Loucy (cell line): ENCODE data around the gene ZNF22.

Experiments used
- H2AFZ ChIP-seq: fragments of 200-600 bp; sonication (generic); 2 replicates; pipeline ENCODE4 v1.6.0; 2016; ENCODE audit warnings: antibody characterized with exemption, mild to moderate bottlenecking, low read length, moderate library complexity
- H3F3A ChIP-seq: fragments of 200-600 bp; 2 replicates; pipeline ENCODE4 v1.6.0; 2016; ENCODE audit warnings: antibody characterized with exemption, low read depth, mild to moderate bottlenecking
- H3K27me3 ChIP-seq: fragments of 200-600 bp; sonication (generic); 2 replicates; pipeline ENCODE4 v1.6.1; 2014; ENCODE audit warnings: low read length, mild to moderate bottlenecking; ENCODE audit not compliant: insufficient read depth, poor library complexity, severe bottlenecking
- H3K36me3 ChIP-seq: fragments of 200-600 bp; sonication (generic); 2 replicates; pipeline ENCODE4 v1.6.1; 2016; ENCODE audit warnings: low read length; ENCODE audit not compliant: insufficient read depth
- H3K4me1 ChIP-seq: fragments of 200-600 bp; sonication (generic); 2 replicates; pipeline ENCODE4 v1.5.1; 2014; ENCODE audit warnings: low read length, mild to moderate bottlenecking; ENCODE audit not compliant: insufficient read depth, poor library complexity, severe bottlenecking
- H3K4me2 ChIP-seq: fragments of 200-600 bp; sonication (generic); 2 replicates; pipeline ENCODE4 v1.6.0; 2014; ENCODE audit warnings: antibody characterized with exemption, low read length, low read depth, mild to moderate bottlenecking; ENCODE audit not compliant: poor library complexity, severe bottlenecking
- H3K4me3 ChIP-seq: fragments of 200-600 bp; sonication (generic); 2 replicates; pipeline ENCODE4 v1.5.1; 2014; ENCODE audit warnings: low read length, mild to moderate bottlenecking, mixed read lengths; ENCODE audit not compliant: poor library complexity, severe bottlenecking
- H3K79me2 ChIP-seq: fragments of 200-600 bp; sonication (generic); 2 replicates; pipeline ENCODE4 v1.6.1; 2014; ENCODE audit warnings: low read length; ENCODE audit not compliant: insufficient read depth
- H3K9ac ChIP-seq: fragments of 200-600 bp; sonication (generic); 2 replicates; pipeline ENCODE4 v1.6.0; 2014; ENCODE audit warnings: mild to moderate bottlenecking, low read depth, low read length, moderate library complexity; ENCODE audit not compliant: poor library complexity, severe bottlenecking
- H3K9me2 ChIP-seq: fragments of 200-600 bp; sonication (generic); replicated peaks from 2 replicates; pipeline ENCODE4 v1.6.1; 2016; ENCODE audit warnings: low read depth, low read length, mixed read lengths
- H3K9me3 ChIP-seq: fragments of 200-600 bp; sonication (generic); 2 replicates; pipeline ENCODE4 v1.6.1; 2014; ENCODE audit warnings: mild to moderate bottlenecking, antibody characterized with exemption, low read length, low read depth; ENCODE audit not compliant: insufficient read depth
- H4K20me1 ChIP-seq: fragments of 200-600 bp; sonication (generic); 2 replicates; pipeline ENCODE4 v1.6.0; 2014; ENCODE audit warnings: antibody characterized with exemption, low read length, mild to moderate bottlenecking; ENCODE audit not compliant: insufficient read depth, poor library complexity, severe bottlenecking
- CTCF ChIP-seq: fragments of 200-600 bp; sonication (generic); conservative IDR thresholded peaks from 2 replicates; pipeline ENCODE4 v1.5.1; 2014; ENCODE audit warnings: mild to moderate bottlenecking, antibody characterized with exemption, low read length
- EZH2phosphoT487 ChIP-seq: fragments of 200-600 bp; IDR thresholded peaks from 2 replicates; pipeline ENCODE4 v1.6.1; 2018; ENCODE audit warnings: antibody characterized with exemption, mild to moderate bottlenecking, moderate library complexity, borderline replicate concordance

ZNF22 gene

GRCh38 chr10:44965651-44966097 is 35.0 kb upstream of the ZNF22 start:
- no peaks in the 10 kb centered on the region for H3K79me2 ChIP-seq
- no peak overlapping the region for H3K9ac ChIP-seq
- H2AFZ ChIP-seq, result no peak overlapping the region
- no peak overlapping the region for H3K4me2 ChIP-seq
- no peaks in the 10 kb centered on the region for H3K9me2 ChIP-seq
- TF ChIP-seq EZH2phosphoT487 (no peak), CTCF (no peak)
- H3K4me3 ChIP-seq, result no peak overlapping the region
- peaks cover 68% of the 10 kb centered on the region for H3K4me1 ChIP-seq
- H4K20me1 ChIP-seq, result no peaks in the 10 kb centered on the region
- H3K27me3 ChIP-seq, result no peaks in the 10 kb centered on the region
- no peaks in the 10 kb centered on the region for H3K36me3 ChIP-seq
- no peaks in the 10 kb centered on the region for H3F3A ChIP-seq
- no peaks in the 10 kb centered on the region for H3K9me3 ChIP-seq

DNA sequence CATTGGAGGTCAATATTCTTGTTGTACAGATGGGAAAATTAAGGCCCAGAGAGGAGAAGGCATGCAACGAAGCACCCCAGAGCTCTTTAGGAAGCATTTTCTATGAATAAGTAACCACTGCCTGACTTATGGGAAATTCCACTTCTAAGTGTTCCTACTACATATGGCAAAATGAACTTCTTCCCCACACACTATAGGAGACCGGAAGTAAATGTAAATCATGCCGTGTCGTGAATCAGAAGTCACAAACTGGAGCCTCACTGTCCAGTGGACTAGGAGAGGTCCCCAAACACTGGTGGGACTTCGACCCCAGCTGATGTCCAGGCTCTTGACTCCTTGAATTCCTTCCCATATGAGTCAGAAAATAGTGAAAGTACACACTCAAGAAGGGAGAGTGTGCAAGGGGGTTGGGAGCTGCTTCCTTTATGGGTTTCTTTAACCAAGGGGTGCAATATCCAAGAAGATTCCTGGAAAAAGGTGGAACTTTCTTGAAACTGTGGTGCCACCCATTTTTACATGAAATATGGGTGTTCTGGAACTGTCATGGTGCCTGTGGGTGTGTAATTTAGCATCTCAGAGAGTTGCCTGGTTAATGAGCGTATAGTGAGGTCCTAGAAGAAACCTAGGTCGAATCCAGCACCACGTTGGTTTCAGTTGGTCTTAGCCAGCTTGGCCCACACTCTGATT is 34.5 kb upstream of the ZNF22 start:
- Histone ChIP-seq H3K9me3 (no peaks in the 10 kb centered on the region), H3K4me2 (peak overlapping the region; percentile 9), H3K4me3 (no peak overlapping the region), H3K27me3 (no peaks in the 10 kb centered on the region), H3K9me2 (no peaks in the 10 kb centered on the region), H3F3A (no peaks in the 10 kb centered on the region), H2AFZ (peak overlapping the region; percentile 54), H3K36me3 (no peaks in the 10 kb centered on the region), H4K20me1 (no peaks in the 10 kb centered on the region), H3K9ac (no peak overlapping the region), H3K79me2 (no peaks in the 10 kb centered on the region), H3K4me1 (peaks cover 62% of the 10 kb centered on the region)
- TF ChIP-seq CTCF, result no peak
- no peak for TF ChIP-seq EZH2phosphoT487

GRCh38 chr10:44966816-44967509 is 33.8 kb upstream of the ZNF22 start:
- H3K4me1 ChIP-seq, result peaks cover 57% of the 10 kb centered on the region
- peak overlapping the region; percentile 54 for H3K4me2 ChIP-seq

More at GRCh38 chr10:44966816-44967509, 33.8 kb upstream of the ZNF22 start:
- Histone ChIP-seq H3K4me3 (no peak overlapping the region), H3K36me3 (no peaks in the 10 kb centered on the region), H3K79me2 (no peaks in the 10 kb centered on the region), H3K9me3 (no peaks in the 10 kb centered on the region), H3K9ac (peak overlapping the region; percentile 48), H3K9me2 (no peaks in the 10 kb centered on the region), H4K20me1 (no peaks in the 10 kb centered on the region), H3F3A (no peaks in the 10 kb centered on the region), H2AFZ (peak overlapping the region; percentile 54), H3K27me3 (no peaks in the 10 kb centered on the region)
- TF ChIP-seq EZH2phosphoT487 (no peak), CTCF (peak; percentile 44)
